ENCODE measurements around the gene SMURF1.

Gene SMURF1

DNA sequence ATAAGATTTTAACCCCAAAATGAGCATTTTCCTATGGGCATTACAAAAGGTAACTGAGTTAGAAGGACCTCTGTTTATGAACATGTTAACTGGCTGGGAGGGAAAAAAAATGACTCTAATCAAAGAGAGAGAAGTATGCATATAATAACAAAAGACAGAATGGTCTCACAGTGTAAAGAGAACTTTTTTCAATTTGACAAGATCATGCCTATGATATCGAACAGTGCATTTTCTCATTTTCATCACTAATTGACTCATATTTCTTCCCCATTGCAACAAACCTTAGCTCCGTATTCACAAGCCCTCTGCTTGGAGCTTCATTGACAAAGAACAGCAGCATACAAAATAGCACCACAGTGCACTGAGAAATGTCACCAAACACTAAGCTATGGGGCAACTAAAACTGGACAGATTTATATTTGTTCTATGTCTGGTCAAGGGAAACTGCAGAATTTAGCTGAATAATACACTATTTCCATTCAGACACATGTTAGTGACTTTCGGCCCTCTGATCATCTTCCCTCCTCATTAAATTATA lies 45.6 kb downstream of the SMURF1 start:
- no peak for DNase-seq (ENCODE audit: low spot score)

DNA sequence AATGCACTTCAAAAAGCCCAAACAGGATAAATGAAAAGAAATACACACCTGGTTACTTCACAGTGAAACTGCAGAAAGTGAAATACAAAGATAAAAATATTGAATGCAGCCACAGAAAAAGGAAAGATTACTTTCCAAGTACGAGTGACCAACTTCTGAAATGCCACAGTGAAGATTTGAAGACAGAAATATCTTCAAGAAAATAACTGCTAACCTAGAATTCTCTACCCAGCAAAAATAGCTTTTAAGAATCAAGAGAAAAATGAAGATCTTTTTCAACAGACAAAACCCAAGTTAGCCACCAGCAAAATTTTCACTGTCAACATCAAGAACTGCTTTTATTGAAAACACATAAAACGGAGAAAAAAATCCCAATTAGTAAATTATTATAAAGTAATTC lies 46.2 kb downstream of the SMURF1 start:
- no peak for DNase-seq (ENCODE audit: low spot score)

DNA sequence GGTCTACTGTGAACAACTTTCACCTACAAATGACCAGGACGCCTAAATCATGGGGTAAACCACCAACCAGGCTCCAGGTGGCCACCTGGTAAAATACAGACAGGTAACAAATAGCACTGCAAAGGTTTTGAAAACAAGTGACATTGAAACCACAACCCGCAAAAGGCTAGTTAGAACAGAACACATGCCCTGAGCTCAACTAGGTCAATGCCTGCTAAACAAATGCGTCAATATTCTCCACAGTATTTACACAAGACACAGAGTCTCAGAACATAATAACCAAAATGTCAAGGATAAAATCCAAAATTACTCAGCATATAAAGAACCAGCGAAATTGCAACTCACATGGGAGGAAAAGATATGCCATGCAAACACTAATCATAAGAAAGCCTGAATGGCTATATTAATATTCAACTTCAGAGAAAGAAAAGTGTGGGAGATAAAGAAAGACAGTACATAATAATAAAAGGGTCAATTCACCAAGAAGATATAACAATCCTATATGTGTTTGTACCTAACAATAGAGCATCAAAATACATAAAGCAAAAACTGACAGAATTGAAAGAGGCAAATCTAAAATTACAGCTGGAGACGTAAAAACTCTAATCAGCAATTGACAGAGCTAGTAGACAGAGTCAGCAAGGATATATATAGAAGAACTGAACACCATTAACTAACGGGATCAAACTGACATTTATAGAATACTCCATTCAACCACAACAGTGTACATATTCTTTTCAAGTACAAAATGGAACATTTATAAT lies 47.6 kb downstream of the SMURF1 start:
- DNase-seq (ENCODE audit: low spot score), result no peak

DNA sequence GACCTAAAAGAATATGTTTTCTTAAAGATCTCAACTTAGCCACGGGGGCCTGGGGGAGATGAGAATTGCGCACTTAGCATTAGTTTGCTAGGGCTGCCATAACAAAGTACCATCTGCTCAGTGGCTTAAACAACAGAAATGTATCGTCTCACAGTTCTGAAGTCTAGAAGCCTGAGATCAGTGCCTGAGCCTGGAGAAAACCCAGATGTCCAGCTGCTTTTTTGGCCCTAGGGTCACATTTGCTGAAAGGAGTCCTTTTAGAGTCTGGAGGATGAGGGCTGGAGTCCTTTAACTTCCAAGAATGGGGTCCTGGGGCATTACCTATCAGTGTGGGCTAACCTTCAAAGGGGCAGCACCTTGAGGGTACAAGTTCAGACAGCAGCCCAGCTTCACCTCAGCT lies 48.2 kb downstream of the SMURF1 start:
- no peak for DNase-seq (ENCODE audit: low spot score)

DNA sequence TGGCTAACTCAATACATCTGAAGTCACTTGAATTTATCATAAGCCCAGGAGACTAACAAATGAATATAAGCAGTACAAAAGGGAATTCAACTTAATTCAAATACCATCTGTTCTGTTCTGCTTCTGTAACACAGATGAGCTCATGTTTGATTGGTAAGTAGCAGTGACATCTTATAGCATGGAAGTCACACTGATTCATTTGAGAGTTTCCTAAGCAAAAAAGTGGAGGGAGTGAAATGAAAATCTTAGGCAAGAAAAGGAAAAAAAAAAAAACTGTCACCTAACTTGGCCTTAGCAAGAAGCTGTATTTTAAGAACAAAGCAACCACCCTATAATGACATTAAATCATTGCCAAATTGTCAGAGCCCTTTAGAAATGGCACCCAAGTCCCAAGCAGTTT lies 49.5 kb downstream of the SMURF1 start:
- no peak for DNase-seq (ENCODE audit: low spot score)

DNA sequence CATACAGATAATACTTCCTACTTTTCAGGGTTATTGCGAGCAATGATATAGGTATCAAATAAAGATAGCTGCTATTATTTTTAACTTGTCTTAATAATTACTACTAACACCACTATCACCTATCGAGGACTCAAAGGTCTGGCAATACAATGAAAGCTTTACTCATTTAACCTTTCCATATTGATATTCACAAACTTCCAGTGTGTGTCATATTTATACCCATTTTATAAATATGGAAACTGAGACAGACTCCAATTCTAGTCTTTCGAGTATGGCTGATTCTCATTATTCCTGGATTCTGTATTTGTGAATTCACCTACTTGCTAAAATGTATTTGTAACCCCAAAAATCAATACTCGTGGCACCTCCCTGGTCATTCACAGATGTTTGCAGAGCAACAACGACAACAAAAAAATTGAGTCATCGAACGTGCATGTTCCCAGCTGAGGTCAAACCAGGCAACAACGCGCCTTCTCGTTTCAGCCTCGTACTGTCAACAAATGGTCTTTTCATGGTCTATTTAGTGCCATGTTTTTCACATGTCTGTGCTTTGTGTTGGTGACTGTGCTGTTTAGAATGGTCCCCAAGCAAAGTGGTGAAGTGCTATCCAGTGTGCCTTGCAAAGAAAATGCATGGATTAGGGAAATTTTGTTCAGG lies 51.7 kb downstream of the SMURF1 start:
- no peak for DNase-seq (ENCODE audit: low spot score)

DNA sequence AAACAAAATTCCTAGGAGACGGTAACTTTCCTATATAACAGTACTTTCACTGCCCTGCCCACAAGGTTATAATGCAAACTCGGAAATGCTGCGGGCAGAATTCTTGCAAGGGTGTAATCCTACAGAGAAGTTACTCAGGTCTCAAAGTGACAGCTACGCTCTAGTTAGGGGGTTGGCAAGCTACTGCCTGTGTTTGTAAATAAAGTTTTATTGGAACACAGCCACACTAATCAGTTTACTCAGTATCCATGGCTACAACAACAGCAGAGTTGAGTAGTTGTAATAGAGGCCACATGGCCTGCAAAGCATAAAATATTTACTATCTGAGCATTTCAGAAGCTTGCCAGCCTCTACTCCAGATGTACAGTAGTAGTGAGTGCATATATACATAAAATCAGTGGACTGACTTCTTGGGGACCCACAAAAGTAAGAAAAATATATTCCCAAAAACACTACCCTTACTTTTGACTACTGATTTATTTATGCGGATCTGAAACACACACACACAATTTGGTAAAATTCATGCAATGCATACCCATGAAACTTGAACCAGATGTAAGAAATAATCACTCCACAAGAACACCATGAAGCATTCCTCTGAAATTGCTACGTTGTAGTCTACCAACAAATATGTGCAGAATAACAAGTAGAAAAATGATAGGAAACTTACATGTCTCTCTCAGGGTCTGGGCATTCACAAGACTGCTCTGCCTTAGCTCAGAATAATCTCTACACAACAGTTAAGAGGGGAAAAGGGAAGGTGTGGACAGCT lies 53.0 kb downstream of the SMURF1 start:
- no peak for DNase-seq (ENCODE audit: low spot score)

DNA sequence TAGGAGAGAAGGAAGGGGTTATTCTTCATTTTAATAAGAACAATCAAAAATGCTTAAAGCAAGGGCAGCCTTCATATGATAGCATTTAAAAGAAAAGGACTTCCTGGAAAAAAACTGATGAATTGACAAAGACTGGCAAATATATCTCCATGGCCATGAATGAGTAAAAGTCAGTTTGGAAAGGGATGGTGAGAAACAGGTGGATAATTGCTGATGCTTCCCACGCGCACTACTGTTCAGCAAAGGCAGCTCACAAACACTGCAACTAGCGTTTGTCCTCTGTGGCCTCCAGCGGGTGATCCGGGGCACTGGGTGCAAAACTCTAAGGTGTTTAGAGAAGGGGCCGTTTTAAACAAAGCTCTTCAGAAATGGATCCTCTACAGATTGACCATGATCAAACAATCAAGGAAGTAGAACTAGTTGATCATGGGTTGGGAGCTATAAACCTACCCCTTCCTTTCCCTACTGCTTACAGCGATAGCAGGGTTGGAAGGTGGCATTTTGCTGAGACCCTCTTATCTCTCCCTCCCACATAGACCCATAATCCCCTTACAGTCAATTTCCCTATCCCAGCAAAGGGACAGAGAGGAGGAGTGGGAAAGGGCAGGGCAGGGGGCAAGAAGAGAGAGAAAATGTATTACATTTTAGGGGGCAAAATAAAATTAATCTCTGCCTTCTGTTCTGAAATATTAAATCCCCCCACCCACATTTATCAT lies 53.8 kb downstream of the SMURF1 start:
- DNase-seq (ENCODE audit: low spot score), result no peak

DNA sequence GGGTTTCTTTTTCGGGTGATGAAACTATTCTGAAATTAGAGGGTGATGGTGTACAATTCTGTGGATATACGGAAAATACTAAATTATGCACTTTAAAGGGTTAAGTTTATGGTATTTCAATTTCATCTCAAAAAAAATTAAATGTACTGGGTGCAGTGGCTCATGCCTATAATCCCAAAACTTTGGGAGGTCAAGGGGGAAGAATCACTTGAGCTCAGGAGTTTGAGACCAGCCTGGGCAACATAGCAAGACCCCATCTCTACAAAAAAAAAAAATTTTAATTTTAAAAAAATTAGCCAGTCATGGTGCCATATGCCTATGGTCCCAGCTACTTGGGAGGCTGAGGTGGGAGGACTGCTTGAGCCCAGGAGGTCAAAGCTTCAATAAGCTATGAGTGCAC lies 57.0 kb downstream of the SMURF1 start:
- no peak for DNase-seq (ENCODE audit: low spot score)

DNA sequence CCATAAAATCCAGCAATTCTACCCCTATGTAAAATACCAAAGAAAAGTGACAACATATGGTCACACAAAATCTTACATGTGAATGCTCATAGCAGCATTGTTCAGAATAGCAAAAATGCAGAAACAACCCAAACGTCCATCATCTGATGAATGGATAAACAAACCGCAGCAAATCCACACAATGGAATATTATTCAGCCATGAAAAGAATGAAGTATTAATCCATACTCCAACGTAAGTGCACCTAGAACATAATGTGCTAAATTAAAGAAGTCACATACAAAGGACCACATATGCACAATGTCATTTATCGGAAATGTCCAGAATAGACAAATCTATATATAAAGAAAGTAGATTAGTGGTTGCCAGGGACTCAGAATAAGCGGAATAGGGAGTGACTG lies 57.4 kb downstream of the SMURF1 start:
- no peak for DNase-seq (ENCODE audit: low spot score)

DNA sequence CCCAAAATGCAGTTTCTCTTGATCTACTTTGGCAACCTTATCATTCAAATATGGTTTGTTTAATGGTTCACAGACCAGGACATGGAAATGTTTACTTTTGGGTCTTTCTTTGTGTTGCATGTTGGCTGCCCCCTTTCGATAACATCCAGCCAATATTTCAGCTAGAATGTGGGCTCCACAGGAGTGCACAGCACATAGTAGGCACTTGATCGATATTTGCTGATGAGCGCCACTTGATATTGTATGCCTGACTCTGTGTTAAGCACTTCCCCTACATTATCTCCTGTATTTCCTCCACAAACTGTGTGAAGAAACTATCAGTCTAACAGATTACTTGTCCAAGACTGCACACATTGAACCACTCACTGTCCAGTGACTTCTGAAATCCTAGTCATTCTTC lies 60.2 kb downstream of the SMURF1 start:
- no peak for DNase-seq (ENCODE audit: low spot score)

DNA sequence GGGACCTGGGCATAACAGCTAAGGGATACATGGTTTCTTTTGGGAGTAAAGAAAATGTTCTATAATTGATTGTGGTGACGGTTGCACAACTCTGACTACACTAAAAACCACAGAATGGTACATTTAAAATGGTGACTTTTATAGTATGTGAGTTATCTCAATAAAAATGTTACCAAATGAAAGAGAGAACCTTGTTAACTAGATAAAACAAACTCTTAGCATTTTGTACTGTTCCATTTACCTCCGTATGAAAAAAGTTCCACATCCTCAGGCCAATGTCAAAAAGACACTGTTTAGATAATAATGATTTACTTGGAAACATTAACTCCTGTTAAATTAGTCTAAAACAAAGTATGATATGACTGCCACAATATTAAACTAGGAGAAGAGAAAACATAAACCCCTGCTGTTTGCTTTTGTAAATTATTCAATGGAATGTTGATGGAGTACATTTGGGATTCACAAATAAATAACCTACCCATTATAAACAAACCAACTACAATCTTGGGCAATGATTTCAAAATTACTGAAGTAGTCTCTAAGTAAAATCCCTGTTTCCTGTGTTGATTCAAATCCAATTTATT lies 60.7 kb downstream of the SMURF1 start:
- DNase-seq (ENCODE audit: low spot score), result no peak

DNA sequence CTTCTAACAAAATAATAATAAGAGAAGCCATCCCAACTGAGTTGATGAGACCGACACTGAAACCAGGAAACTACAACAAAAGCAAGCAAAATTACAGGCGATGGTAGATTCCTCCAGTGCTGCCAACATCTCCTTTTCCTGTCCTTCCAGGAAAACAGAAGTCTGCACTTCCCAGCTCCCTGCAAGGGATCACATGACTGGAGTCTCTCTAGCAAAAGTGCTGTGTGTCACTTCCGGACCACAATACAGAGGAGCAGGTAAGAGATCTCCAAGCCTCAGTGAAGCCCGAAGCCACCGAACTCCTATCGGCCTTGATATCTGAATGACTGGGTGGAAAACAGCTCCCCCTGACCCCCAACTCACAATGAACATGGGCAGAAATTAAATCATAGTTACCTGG lies 63.2 kb downstream of the SMURF1 start:
- DNase-seq (ENCODE audit: low spot score), result no peak

DNA sequence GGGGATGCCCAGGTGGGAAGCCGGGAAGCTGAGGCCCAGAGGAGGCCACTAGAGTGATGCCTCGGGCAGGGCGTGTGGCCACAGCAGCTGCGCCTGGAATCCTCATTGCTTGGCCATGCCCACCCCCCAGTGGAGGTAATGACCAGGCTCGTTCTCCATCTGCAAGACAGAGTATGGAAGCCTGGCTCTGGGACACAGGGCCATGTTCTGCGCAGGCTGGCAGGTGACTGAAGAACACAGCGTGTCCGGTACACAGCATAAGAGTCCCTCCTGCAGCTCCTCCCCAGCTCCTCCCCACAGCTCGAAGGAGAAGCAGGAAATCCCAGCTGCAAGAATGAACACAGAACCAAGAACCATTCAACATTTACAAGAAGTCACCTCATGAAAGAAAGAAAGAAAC lies 64.8 kb downstream of the SMURF1 start:
- no peak for DNase-seq (ENCODE audit: low spot score)

DNA sequence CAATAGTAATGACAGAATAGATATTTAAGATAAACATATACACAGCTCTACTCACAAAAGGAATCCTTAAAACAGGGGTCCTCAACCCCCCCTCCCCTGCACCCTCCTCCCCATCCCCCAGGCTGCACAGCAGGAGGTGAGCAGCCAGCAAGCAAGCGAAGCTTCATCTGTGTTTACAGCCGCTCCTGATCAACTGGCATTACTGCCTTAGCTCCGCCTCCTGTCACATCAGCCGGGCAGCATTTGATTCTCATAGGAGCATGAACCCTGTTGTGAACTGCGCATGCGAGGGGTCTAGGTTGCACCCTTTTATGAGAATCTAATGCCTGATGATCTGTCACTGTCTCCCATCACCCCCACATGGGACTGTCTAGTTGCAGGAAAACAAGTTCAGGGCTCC lies 65.5 kb downstream of the SMURF1 start:
- DNase-seq (ENCODE audit: low spot score), result no peak

DNA sequence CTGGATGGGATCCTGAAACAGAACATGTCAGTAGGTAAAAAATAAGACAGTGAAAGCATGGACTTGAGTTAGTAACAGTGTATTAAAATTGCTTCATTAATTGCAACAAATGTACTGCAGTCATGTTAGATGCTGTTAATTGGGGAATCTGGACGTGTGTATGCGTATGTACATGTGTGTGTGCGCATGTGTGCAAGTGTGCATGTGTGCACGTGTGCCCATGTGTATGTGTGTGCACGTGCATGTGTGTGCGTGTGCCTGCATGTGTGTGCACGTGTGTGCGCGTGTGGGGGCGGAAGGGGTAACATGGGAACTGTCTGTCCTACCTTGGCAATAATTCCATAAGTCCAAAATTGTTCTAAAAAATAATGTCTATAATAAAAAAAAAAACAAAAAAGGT lies 67.3 kb downstream of the SMURF1 start:
- DNase-seq (ENCODE audit: low spot score), result no peak

DNA sequence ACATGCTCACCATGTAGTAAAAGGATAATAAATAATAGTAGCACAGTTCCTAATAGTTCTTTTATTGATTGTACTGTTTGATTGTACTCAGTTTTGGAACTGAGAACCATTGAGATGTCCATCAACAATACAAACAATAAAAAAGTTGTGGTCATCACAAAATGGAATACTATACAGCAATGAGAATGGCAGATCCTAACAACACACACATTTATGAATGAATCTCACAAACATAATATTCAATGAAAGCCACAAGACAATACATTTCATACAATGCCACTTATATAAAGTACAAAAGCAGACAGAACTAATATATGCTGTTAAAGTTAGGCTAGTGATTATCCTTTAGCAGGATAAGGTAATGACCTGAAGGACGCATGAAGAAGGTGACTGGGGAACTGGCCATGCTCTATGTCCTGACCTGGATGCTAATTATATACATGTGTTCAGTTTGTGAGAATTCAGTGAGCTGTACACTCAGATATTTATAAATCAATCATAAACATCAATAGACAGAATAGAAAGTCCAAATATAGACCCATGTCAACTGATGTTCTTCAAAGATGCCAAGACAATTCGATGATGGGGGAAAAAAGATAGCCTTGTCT lies 70.0 kb downstream of the SMURF1 start:
- no peak for DNase-seq (ENCODE audit: low spot score)

DNA sequence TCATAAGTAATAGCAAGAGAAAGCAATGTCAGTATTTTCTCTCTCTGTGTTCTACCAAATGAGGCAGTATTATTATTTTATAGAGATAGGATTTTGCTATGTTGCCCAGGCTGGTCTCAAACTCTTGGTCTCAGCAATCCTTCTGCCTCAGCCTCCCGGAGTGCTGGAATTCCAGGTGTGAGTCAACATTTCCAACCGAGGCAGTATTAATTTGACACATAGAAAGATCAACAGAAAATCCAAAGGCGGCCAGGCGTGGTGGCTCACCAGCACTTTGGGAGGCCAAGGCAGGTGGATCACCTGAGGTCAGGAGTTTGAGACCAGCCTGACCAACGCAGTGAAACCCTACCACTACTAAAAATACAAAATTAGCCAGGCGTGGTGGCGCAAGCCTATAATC lies 71.8 kb downstream of the SMURF1 start:
- no peak for DNase-seq (ENCODE audit: low spot score)

DNA sequence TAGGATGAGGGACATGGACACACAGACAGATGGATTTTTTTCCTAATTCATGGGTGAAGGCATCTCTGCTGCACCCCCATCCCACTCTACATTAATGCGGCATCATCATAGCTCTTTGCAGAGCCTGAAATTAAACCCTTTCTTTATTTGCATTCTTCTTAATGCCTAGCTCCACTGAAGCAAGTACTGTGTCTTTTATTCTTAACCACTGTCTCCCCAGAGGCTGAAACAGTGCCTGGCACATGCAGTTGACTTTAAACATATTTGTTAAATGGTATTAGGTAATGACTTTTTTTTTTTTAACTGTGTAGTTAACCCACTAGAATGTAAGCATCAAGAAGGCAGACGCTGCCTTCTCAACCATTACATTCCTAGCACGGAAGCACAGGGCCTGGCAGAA lies 73.5 kb downstream of the SMURF1 start:
- DNase-seq (ENCODE audit: low spot score), result no peak

DNA sequence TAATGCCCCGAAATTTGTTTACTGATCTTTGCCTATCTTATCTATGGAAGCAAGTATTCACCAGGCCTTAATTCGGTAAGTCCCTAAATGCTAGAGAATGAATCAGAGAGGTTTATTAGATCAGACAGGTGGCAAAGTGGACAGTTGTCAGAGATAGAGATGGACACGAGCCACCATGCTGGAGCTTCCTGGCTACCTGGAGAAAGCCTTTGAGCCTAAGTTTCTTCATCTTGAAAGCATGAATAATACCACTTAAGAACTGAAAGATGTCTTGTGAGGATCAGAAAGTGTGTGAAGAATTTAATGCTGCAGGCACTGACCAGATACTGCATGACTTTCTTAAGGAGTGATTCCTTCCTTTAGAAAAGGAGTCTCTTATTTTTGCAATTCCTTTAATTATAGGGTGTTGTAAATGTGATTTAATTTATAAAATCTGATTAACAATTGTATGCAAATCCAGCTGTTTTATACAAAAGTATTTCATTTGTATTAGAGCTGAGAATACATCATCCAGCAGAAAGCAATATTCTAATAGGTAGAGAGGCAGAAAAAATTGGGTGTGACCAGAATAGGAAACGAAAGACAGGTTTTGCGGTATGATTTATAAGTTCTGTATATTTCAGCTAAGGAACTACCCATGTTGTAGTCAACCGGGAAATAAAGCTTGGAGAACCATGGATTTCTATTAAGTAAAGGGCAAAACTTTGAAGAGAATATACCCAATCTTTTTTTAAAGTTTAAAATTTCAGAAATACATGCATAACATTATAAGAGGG lies 82.7 kb downstream of the SMURF1 start:
- no peak for DNase-seq (ENCODE audit: low spot score)

DNA sequence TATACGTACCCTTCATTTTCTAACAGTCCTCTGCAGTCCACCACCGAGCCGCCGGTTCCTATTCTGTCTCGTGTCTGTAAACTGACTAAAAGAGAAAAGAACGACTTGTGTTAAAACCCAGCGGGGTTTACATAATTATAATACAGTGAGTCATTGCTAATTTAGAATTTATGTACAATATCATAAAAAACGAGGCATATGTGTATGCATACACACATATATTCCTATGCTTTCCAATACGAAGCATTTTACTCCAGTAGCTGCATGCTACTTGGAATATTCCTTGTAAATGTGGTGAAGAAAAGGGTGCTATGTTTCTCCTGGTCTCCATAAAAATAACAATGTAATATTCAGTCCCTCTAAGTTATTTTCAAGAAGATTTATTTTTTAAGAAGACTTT lies 89.1 kb downstream of the SMURF1 start:
- DNase-seq (ENCODE audit: low spot score), result no peak
